GM18507 (cell line): ENCODE measurements around the gene ACTA1.

ENCODE experiments used
- DNase-seq: peaks from one replicate; pipeline ENCODE4 v3.0.0; 2011; ENCODE audit warnings: low read depth; ENCODE audit not compliant: insufficient read length; ENCODE audit errors: extremely low spot score
- FAIRE-seq: peaks from 2 replicates; lab custom pipeline; 2011; peaks lifted over from hg19 to GRCh38; lab: Jason Lieb, UNC

The ACTA1 gene

DNA sequence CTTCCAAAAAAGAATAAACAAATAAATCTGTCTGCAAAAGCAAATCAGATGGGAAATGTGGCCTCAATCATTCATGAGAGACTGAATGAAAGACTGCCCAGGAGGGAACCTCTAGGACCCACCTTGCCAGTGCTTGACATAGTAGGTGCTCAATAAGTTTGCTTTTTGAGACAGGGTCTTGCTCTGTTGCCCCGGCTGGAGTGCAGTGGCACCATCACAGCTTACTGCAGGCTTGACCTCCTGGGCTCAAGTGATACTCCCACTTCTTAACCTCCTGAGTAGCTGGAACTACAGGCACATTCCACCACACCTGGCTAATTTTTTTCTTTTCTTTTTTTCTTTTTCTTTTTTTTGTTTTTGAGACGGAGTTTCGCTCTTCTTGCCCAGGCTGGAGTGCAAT is 50.7 kb downstream of the ACTA1 start:
- FAIRE-seq (no peak), DNase-seq (no peak)
